Cardiac fibroblast (primary cell): Measurements from ENCODE around the gene SNX12.

Source experiments
- DNase-seq, 2 donors: peaks; one replicate each; pipeline versions ENCODE4 v3.0.0 to v3.0.0-alpha.2; 2010; ENCODE audit warnings: low read depth in 2 of 2
- H3K4me3 ChIP-seq, 2 donors: replicated peaks in 1 of 2; 1 replicate in 1 of 2; 2 replicates in 1 of 2; pipeline ENCODE4 v1.5.1; 2011; ENCODE audit warnings: low read depth in 2 of 2, low read length in 2 of 2, mild to moderate bottlenecking in 2 of 2, moderate library complexity in 1 of 2
- TF ChIP-seq, protein P1 (sequence below): IDR thresholded peaks from one replicate; pipeline ENCODE4 v1.5.1; 2011; ENCODE audit warnings: low read depth, mild to moderate bottlenecking, low read length, inconsistent platforms

The SNX12 gene

GRCh38 chrX:71068044-71068918 is at the start of gene SNX12:
Gene SNX12, minus strand, starts transcription at chrX:71068334. Its CDS starts 28 bp downstream, at chrX:71068306.
- peak; percentile 94 to 96 for DNase-seq
- peak within 1 kb of the TSS; percentile 65 to 69 for H3K4me3 ChIP-seq
- TF ChIP-seq, protein P1, sequence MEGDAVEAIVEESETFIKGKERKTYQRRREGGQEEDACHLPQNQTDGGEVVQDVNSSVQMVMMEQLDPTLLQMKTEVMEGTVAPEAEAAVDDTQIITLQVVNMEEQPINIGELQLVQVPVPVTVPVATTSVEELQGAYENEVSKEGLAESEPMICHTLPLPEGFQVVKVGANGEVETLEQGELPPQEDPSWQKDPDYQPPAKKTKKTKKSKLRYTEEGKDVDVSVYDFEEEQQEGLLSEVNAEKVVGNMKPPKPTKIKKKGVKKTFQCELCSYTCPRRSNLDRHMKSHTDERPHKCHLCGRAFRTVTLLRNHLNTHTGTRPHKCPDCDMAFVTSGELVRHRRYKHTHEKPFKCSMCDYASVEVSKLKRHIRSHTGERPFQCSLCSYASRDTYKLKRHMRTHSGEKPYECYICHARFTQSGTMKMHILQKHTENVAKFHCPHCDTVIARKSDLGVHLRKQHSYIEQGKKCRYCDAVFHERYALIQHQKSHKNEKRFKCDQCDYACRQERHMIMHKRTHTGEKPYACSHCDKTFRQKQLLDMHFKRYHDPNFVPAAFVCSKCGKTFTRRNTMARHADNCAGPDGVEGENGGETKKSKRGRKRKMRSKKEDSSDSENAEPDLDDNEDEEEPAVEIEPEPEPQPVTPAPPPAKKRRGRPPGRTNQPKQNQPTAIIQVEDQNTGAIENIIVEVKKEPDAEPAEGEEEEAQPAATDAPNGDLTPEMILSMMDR: no peak

DNA sequence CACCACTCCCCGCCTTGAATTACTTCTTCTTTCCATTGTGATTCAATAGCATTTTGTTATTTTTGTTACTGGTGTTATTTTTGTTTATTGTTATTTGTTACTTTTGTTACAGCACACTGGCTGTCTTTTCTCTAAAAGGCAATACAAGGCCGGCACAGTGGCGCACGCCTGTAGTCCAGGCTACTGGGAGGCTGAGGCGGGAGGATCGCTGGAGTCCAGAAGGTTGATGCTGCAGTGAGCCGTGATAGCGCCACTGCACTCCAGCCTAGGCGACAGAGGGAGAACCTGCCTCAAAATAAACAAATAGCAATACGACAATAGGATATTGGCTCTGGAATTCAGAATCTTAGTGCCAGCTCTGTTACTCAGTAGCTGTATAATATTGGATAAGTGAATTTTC is 49.2 kb upstream of the SNX12 start:
- TF ChIP-seq, protein P1: no peak
- H3K4me3 ChIP-seq: no peak overlapping the region
- DNase-seq: no peak

DNA sequence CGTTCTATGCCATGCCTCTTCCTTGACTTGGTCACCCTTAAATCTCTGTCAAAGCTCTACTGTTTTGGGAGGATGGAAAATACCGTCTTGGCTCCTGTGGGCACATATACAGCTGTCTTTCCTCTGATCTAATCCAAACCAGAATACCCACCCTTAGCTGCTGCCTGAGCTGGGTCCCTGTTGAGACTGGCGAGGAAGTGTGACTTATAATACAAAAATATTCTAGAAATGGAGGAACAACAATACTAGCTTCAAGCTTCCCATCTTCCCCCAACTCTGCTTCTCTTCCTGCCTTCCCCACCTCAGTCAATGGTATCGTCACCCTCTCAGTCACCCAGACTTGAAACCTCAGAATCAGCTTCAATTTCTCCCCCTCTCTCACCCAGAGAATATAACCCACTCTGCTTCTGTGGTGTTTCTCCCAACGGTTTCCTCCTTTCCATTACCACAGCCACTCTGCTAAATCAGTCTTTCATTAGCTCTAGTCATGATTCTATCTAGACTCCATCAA is 43.8 kb upstream of the SNX12 start:
- no peak overlapping the region for H3K4me3 ChIP-seq
- TF ChIP-seq, protein P1: no peak
- DNase-seq: no peak

- no peak for DNase-seq
- no peak within 1 kb of the TSS for H3K4me3 ChIP-seq
Observed at GRCh38 chrX:71111141-71111843, 43.2 kb upstream of the SNX12 start, which contains the start of gene IL2RG. Gene IL2RG, minus strand, starts transcription at chrX:71111577. Its CDS starts 38 bp downstream, at chrX:71111539.

GRCh38 chrX:71109051-71109450 is 40.9 kb upstream of the SNX12 start:
- H3K4me3 ChIP-seq: no peak overlapping the region
- TF ChIP-seq, protein P1: no peak

More at GRCh38 chrX:71111141-71111843, 43.2 kb upstream of the SNX12 start, which contains the start of gene IL2RG:
- TF ChIP-seq, protein P1: no peak

DNA sequence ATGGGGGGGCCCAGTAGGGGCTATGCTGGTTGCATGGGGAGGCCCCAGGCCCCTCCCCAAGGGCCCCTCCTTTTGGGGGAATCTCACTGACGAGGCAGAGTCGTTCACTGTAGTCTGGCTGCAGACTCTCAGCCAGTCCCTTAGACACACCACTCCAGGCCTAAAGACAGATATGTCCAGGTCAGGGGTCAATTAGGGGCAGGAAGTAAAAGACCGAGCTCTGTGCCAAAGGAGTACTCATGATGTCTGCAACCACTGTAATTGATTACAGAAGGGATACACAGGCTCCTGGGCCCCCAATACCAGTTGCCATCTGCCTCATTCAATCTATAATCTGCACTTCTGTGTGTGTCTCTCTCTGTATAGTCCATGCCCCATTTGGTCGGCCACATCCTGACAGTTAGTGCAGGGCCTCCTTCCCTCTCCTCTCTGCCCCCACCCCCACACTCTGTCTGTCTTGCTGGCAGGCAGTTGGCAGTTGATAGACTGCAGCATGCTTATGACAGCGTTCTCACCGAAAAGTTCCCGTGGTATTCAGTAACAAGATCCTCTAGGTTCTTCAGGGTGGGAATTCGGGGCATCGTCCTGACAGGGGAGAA is 39.7 kb upstream of the SNX12 start:
- no peak for DNase-seq
- TF ChIP-seq, protein P1: no peak
- H3K4me3 ChIP-seq: no peak overlapping the region

More at GRCh38 chrX:71109051-71109450, 40.9 kb upstream of the SNX12 start:
- DNase-seq: no peak
